Esophagus (tissue), 2 donors: ENCODE results near the gene VAV2. TPM values are rescaled to one million over a fixed set of nuclear protein-coding genes. Genes with fewer than 3 reads are reported as not detected.
A peak's percentile ranks its signal among the peaks of the same experiment; 100 is the strongest.

Experiments used
- H3K27ac ChIP-seq, 2 donors: one replicate each; pipeline ENCODE4 v1.5.1; 2013; ENCODE audit warnings: low read depth in 2 of 2, mild to moderate bottlenecking in 2 of 2, inconsistent platforms in 1 of 2, low read length in 1 of 2, moderate library complexity in 1 of 2
- H3K27me3 ChIP-seq, 2 donors: one replicate each; pipeline ENCODE4 v1.6.1; 2013; ENCODE audit warnings: low read length in 2 of 2, control low read depth in 1 of 2, mild to moderate bottlenecking in 1 of 2; ENCODE audit not compliant: insufficient read depth in 2 of 2, control insufficient read depth in 1 of 2
- H3K36me3 ChIP-seq, 2 donors: one replicate each; pipeline ENCODE4 v1.6.1; 2013; ENCODE audit warnings: low read length in 1 of 2; ENCODE audit not compliant: control insufficient read depth in 2 of 2, insufficient read depth in 2 of 2
- H3K4me1 ChIP-seq, 2 donors: one replicate each; pipeline ENCODE4 v1.6.1; 2013; ENCODE audit warnings: low read length in 1 of 2; ENCODE audit not compliant: control insufficient read depth in 2 of 2, insufficient read depth in 2 of 2
- H3K4me3 ChIP-seq, 2 donors: one replicate each; pipeline ENCODE4 v1.5.1; 2013; ENCODE audit warnings: low read length in 2 of 2, mild to moderate bottlenecking in 2 of 2, low read depth in 1 of 2, moderate library complexity in 1 of 2
- H3K9me3 ChIP-seq, 2 donors: one replicate each; pipeline ENCODE4 v1.6.1; 2013; ENCODE audit warnings: mild to moderate bottlenecking in 2 of 2, low read depth in 1 of 2, low read length in 1 of 2, moderate library complexity in 1 of 2; ENCODE audit not compliant: control insufficient read depth in 2 of 2, insufficient read depth in 1 of 2
- WGBS, 2 donors: extraction: QIAGEN DNeasy Blood & Tissue Kit; methylation state at CpG; one replicate each; pipeline ENCODE4 v1.1.7; 2013; 5-methylcytosine and 5-hydroxymethylcytosine counted together
- polyA plus RNA-seq, 2 donors: library from polyadenylated mRNA; stranded (reverse); fragments of 200-250 nt; gene quantifications; one replicate each; pipeline ENCODE4 v1.2.3, GENCODE V29; 2013
- donor health status: healthy with polysubstance abuse.
- donor health status: Bipolar disorder and iron deficiency.

The VAV2 gene
- polyA plus RNA-seq, 2 donors, result 4.8 to 5.0 TPM

DNA sequence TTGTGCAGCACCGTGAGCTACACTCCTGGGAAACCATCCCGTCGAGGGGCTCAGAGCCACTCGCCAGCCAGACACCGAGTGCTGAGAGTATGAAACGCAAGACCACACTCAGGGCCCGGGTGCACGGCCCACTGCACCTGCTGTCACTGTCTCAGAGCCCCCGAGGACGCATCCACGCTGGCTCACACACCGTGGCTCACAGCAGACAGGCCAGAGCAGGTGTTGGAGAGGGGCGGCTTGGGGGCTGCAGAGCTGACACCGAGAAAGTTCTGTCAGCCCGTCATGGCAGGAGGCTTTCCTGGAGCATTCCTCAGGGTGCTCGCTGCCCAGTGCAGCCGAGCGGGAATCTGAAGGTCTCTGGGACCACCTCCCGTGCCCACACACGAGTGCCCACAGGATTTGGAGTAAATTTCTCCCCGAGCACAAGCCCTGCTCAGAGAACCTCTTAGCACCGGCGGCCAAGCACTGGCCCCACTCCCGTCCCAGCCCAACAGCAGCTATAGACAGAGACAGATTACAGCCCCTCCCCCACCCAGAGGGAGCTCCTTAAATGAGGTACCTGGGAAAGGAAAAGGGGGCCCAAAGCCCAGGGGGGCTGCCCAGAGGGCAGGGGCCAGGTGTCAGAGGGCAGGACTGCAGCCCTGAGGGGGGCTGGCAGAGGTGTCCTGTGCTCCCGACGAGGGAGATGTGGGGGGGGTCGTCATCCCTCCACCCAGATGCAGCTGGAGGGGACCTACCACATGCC is 197.9 kb downstream of the VAV2 start:
- Histone ChIP-seq H3K4me3 (no peak overlapping the region), H3K27ac (no peak overlapping the region), H3K4me1 (no peaks in the 10 kb centered on the region), H3K36me3 (no peaks in the 10 kb centered on the region), H3K27me3 (no peaks in the 10 kb centered on the region), H3K9me3 (no peaks in the 10 kb centered on the region)
- 87% methylated on average over 27 of the region's 27 CpGs for WGBS, 2 donors

DNA sequence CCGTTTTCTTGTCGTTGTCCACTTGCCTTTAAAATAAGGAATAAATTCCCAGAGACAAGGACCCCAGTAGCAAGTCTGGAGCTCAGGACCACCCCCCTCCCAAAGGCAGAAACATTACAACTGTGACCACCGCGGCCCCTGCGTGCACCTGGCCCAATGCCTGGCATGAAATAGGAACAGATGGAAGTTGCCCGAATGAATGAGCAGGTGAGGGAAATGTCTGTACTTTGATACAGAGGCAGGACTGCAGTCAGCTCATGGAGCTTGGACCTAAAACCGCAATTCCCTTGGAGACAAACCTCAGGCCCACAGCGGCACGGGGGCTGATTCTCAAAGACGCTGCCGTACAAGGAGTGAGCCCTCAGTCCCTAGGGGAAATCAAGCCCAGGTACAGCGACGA is 198.7 kb downstream of the VAV2 start:
- Histone ChIP-seq H3K27me3 (no peaks in the 10 kb centered on the region), H3K36me3 (no peaks in the 10 kb centered on the region), H3K9me3 (no peaks in the 10 kb centered on the region), H3K4me3 (no peak overlapping the region), H3K27ac (no peak overlapping the region), H3K4me1 (no peaks in the 10 kb centered on the region)
- WGBS, 2 donors, result 56 to 60% methylated on average over 13 of the region's 13 CpGs

DNA sequence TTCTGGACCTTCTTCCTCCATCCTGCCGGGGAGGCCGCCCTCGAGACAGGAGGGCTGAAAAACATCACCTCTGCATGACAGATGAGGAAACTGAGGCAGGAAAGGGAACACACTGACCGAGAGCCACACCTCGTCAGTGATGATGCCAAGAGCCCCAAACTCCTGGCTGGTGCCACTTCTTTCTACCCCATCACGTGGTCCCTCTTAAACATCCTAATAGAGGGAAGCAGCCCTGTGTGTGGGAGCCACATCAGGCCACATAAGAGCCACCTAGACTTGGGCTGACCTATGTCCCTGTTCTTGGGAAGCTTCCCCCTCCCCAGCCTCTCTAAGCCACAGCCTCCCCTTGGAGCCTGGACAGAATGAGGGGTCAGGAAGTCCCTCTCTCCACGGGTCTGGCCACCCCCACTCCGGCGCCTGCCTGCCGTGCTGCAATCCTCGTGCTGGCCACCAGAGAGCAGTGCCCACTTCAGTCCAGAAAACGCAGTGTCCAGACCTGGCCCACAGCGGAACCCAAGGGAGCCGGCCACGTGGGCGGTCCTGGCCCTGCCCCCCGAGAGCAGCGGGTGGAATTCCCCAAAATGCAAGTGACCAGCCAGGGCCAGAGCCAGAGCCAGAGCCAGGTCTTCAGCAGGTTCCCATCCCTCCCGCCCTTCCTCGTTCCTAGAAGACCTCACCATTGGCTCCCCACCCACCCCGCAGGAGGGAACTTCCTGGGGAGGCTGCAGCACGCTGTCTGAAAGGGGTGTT is 199.2 kb downstream of the VAV2 start:
- Histone ChIP-seq H3K4me1 (peaks cover 0 to 5% of the 10 kb centered on the region in 2 donors), H3K27me3 (no peaks in the 10 kb centered on the region), H3K36me3 (no peaks in the 10 kb centered on the region), H3K27ac (no peak overlapping the region), H3K4me3 (no peak overlapping the region), H3K9me3 (no peaks in the 10 kb centered on the region)
- 24 to 27% methylated on average over 20 to 22 of the region's 22 CpGs for WGBS, 2 donors

DNA sequence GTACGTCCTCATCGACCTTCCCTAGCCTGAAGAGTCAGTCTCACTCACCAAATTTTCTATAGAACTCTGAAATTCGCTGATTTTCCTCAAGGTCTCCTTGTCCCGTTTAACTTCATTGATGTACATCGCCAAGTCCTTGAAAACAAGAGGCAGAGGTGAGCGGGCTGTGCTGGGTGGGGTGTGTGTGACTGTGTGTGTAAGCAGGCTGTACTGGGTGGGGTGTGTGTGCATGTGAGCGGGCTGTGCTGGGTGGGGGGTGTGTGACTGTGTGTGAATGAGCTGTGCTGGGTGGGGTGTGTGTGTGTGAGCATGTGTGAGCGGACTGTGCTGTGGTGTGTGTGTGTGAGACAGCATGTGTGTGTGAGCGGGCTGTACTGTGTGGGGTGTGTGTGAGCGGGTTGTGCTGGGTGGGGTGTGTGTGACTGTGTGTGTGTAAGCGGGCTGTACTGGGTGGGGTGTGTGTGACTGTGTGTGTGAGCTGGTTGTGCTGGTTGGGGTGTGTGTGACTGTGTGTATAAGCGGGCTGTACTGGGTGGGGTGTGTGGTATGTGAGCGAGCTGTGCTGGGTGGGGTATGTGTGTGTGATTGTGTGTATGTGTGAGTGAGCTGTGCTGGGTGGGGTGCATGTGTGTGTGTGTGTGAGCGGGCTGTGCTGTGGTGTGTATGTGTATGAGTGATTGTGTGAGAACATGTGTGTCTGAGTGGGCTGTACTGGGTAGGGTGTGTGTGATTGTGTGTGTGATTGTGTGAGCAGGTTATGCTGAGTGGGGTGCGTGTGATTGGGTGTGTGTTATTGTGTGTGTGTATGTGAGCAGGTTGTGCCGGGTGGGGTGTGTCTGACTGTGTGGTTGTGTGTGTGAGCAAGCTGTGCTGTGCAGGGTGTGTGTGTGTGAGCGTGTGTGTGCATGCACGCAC is 200.1 kb downstream of the VAV2 start:
- H3K27ac ChIP-seq, result no peak overlapping the region
- no peaks in the 10 kb centered on the region for H3K9me3 ChIP-seq
- peaks cover 0 to 6% of the 10 kb centered on the region in 2 donors for H3K4me1 ChIP-seq
- no peaks in the 10 kb centered on the region for H3K27me3 ChIP-seq
- 86 to 90% methylated on average over 16 to 18 of the region's 18 CpGs for WGBS, 2 donors
- no peak overlapping the region for H3K4me3 ChIP-seq
- H3K36me3 ChIP-seq, result no peaks in the 10 kb centered on the region

DNA sequence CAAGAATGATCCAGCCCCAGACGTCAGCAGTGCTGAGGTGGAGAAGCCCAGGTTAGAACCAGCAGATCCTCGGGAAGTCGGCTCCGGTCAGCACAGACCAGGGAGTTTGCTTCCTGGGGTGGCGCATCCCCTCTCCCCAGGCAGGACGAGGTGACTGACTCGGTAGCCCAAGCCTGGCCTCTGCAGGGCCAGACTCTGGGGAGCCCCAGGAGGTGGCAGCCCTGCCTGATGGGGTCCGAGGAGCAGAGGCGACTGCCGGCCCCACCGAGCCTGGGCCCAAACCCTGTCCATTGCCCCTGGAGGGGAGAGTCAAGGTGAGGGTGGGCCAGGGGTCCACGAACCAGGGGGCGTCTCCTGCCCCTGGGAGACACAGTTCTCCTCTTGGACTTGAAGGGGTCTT is 201.1 kb downstream of the VAV2 start:
- Histone ChIP-seq H3K4me1 (peaks cover 0 to 6% of the 10 kb centered on the region in 2 donors), H3K27ac (no peak overlapping the region), H3K9me3 (no peaks in the 10 kb centered on the region), H3K27me3 (no peaks in the 10 kb centered on the region), H3K36me3 (peaks cover 0 to 1% of the 10 kb centered on the region in 2 donors), H3K4me3 (no peak overlapping the region)
- 92% methylated on average over 12 to 13 of the region's 13 CpGs for WGBS, 2 donors

DNA sequence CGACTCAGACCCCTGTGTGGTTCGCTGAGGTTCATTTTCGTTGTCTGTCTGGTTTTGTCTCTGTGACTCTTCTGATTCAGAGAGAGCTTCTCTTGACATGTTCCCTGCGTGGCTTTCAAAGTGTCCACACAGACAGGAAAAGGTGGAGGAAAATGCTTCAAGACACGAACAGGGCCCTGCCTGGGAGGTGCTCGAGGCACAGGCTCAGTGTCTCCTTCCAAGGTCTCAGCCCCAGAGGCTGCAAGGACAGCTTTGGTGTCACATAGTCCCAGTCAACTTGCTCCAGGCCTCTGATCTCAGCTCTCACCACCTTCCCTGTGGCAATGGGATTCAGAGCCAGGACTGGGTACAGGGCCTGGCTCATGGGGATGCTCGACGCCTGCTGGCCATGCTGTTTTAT is 202.3 kb downstream of the VAV2 start:
- no peak overlapping the region for H3K4me3 ChIP-seq
- WGBS, 2 donors, result 70 to 74% methylated on average over 8 of the region's 8 CpGs
- no peaks in the 10 kb centered on the region for H3K27me3 ChIP-seq
- no peaks in the 10 kb centered on the region for H3K9me3 ChIP-seq
- H3K27ac ChIP-seq, result no peak overlapping the region
- H3K4me1 ChIP-seq, result peaks cover 0 to 6% of the 10 kb centered on the region in 2 donors
- H3K36me3 ChIP-seq, result peaks cover 0 to 6% of the 10 kb centered on the region in 2 donors

DNA sequence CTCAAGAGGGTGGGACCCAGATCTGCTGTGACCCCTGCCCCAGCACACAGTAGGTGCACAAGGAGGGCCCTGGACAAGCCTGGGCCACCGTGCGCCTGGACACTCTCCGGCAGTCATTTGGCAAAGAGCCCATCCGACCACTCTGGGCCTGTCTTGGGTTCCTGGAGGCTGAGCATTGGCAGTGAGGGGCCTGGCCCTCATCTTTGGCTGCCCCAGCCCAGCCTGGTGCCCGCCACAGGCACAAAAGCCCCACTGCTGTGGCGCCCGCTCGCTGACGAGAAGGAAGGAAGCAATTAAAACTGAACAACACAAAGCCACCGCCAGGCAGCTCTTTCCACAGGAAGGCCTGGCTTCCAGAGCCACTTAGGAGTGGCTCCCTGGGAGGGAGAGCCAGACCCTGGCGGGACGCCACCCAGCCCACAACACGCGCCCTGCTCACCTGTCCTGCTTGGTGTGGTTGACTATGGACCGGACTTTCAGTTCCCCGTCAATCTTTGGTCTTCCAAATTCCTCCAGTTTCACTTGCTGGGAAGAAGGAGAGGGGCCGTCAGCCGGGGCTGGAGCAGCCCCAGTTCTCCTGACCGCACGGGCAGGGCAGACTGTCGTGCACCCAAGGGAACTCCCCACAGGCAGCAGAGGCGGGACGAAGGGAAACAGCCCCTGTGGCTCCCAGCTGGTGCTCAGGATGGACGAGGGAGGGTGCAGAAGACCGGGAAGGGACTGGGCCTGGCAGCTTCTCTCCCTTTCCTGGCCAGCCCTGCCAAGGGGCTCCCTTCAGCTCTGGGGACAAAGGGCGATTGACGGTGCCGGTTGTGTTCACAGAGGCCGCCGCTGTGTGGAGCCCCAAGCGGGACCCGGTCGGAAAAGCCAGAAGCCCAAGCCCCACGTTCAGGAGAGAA is 203.1 kb downstream of the VAV2 start:
- H3K27me3 ChIP-seq, result no peaks in the 10 kb centered on the region
- no peak overlapping the region for H3K4me3 ChIP-seq
- WGBS, 2 donors, result 64 to 65% methylated on average over 34 of the region's 34 CpGs
- H3K27ac ChIP-seq, result peak overlapping the region in 1 of 2 donors; percentile 14
- H3K9me3 ChIP-seq, result no peaks in the 10 kb centered on the region
- H3K36me3 ChIP-seq, result peaks cover 0 to 6% of the 10 kb centered on the region in 2 donors
- peaks cover 0 to 6% of the 10 kb centered on the region in 2 donors for H3K4me1 ChIP-seq

DNA sequence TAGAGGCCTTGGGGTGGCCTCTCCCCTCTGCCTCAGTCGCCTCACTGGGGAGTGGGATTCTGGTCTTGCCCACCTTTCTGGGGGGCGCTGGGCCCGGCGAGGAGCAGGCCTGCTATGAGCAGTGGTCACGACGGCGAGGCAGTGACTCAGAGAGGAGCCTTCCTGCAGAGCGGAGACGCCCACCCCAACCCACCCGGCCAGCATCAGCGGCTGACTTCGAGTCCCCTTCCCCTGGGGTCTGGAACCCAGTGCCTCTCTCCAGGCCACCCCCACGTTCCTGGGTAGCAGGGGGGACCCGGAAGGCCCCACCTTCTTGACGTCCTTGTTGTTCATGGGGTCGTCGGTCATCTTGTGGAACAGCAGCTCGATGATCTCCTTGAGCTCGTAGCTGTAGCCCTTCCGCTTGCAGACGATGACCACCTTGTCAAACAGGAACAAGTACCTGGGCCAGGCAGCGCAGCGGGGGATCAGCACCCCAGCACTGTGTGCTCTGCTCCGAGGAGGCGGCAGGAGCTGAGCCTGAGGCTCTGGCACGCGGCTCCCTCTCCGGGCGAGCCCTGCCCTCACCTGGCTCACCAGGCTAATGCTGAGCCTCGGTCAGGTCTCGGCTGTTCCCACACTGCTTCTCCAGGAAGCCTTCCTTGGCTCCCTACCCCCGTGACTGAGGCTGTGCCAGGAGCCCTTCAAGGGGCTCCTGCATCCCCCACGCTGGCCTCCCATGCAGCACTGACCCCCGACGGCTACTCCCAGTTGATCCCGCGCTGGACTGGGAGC is 203.9 kb downstream of the VAV2 start:
- peaks cover 0 to 6% of the 10 kb centered on the region in 2 donors for H3K4me1 ChIP-seq
- no peak overlapping the region for H3K27ac ChIP-seq
- H3K4me3 ChIP-seq, result no peak overlapping the region
- no peaks in the 10 kb centered on the region for H3K27me3 ChIP-seq
- no peaks in the 10 kb centered on the region for H3K9me3 ChIP-seq
- H3K36me3 ChIP-seq, result peaks cover 0 to 8% of the 10 kb centered on the region in 2 donors
- WGBS, 2 donors, result 79 to 86% methylated on average over 37 of the region's 37 CpGs
